NOMO-1 (cell line): Measurements from ENCODE around the gene CD99L2.

Experiments used
- DNase-seq, 2 experiments: peaks; one replicate each; lab custom pipeline; 2025; ENCODE audit not compliant: unreplicated experiment in 2 of 2; lab: John Stamatoyannopoulos, UW

CD99L2 gene

GRCh38 chrX:150898343-150899190, at the start of gene CD99L2:
CD99L2 (minus strand) TSS chrX:150898668; CDS start chrX:150898588, 80 bp downstream.
- peak; percentile 71 to 85 for DNase-seq

GRCh38 chrX:150944233-150944632, 45.8 kb upstream of the CD99L2 start:
- DNase-seq: no peak

GRCh38 chrX:150942942-150943594, 44.6 kb upstream of the CD99L2 start:
- DNase-seq: no peak

DNA sequence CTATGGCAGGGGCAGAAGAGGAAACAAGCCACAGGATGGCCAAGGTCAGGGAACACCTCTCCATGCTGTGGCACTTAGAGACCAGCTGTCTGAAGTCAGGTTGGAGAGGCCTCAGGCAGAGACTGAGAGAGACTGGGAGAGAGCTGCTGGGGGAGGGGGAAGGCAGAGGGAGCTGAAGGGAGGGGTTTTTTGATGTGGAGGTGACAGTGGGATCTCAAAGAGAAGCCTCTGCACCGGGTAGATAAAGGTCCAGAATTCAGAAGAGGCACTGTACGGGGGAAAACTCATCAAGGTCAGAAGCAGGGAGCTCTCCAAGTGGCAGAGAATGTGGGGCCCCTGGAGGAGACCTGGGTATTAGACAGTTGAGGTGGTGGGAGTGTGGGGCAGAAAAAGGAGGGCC, 43.1 kb upstream of the CD99L2 start:
- DNase-seq: no peak

- no peak for DNase-seq
These were observed 42.5 kb upstream of the CD99L2 start for GRCh38 chrX:150940844-150941495.

- DNase-seq: no peak
These were observed 38.1 kb upstream of the CD99L2 start for GRCh38 chrX:150936556-150936955.

DNA sequence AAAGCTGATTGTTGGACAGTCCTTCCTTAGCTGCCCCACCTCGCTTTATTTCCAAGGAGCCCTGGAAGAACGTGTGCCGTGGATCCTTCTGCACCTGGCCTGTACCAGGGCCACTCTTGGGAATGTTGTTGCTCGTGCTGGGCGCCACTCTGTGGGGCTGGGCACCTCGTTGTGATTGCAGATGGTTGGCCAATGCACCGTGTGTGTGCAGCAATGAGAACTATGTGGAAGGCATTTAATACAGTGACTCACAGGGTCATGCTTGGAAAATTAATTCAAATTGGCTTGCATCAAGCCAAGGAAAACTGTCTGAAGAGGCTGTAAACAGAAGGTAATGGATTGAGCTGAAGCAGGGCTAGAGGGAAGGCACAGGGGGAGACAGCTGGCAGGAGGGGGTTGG, 37.0 kb upstream of the CD99L2 start:
- no peak for DNase-seq

- no peak for DNase-seq
These were observed 36.0 kb upstream of the CD99L2 start for GRCh38 chrX:150934453-150934852.

DNA sequence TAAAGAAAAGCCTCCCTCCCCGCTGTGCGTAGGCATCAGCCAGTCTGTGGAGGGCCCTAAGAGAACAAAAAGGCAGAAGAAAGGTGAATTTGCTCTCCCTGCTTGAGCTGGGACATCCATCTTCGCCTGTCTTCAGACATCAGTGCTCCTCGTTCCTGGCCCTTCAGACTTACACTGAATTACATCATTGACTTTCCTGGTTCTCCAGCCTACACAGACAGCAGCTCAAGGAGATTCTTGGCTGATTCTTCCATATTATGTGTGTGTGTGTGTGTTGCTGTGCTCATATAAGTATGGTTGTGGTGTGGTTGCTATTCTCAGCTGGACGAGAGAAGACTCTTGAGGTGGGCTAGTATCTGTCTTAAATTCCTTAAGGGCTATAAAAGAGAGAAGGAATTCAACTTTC, 35.5 kb upstream of the CD99L2 start:
- no peak for DNase-seq

GRCh38 chrX:150929058-150929457, 30.6 kb upstream of the CD99L2 start:
- no peak for DNase-seq

- DNase-seq: no peak
These were observed 28.3 kb upstream of the CD99L2 start for GRCh38 chrX:150926791-150927190.

DNA sequence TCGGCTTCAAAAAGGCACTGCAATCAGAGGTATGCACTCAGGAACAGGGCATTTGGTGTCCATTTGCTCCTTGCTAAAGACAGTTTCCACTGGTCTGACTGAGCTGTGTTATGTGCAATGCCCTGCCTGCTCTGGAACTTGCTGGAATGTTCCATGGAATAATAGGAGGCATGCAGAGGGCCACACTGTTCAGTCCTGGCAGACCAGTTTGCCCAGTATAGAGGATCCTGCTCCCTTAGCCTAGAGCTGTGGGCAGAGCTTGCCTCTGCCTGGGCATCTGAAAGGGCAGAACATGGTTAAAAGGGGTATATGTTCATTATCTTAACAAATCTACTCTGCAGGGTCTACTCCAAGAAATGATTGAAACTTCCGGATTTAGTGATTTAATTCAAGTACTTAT, 27.8 kb upstream of the CD99L2 start:
- DNase-seq: no peak

- DNase-seq: no peak
These were observed 20.9 kb upstream of the CD99L2 start for GRCh38 chrX:150919401-150919800.

DNA sequence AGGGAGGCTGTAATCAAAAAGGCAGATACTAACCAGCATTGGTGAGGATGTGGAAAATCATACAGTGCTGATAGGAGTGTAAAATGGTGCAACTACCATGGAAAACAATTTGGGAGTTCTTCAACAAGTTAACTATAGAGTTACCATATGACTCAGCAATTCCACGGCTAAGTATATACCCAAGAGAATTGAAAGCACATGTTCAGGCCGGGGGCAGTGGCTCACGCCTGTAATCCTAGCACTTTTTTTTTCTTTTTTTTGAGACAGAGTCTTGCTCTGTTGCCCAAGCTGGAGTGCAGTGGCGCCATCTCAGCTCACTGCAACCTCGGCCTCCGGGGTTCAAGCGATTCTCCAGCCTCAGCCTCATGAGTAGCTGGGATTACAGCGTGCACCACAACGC, 15.0 kb upstream of the CD99L2 start:
- DNase-seq: no peak

DNA sequence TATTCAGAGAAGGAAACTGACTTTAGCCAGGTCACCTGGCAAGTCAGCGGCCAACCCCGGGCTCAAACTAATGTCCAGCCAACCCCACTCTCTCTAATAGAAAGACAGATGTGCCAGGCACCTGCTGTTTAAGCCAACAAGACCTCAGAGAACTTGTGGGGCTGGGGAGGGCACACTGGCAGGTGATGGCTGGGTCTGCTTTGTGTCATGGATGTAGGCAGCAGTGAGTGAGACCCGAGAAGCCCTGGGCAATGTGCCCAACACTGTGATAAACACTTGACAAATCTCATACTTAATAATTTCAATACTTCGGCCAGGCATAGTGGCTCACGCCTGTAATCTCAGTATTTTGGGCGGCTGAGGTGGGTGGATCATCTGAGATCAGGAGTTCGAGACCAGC, 9.0 kb upstream of the CD99L2 start:
- DNase-seq: no peak

- DNase-seq: no peak
These were observed 8.2 kb upstream of the CD99L2 start for GRCh38 chrX:150906694-150907093.

GRCh38 chrX:150905293-150905692, 6.8 kb upstream of the CD99L2 start:
- no peak for DNase-seq

DNA sequence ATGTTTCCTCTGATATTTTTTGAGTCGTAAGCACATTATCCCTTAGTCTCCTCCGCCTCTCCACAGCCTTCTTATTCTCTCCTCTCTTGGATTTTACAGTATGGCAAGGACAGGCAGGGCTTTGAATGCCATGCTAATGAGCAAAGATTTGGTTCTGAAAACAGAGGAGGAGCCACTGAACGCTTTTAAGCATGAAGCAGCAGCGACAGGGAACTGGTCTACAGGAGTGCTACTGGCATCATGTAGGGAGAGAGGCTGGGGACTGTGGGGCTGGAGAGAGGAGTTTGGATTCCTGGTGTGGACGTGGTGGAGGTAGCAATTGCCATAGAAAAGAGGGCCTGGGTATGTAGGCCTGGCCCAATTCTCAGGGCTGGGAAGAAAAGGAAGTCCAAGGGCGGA, 4.6 kb upstream of the CD99L2 start:
- no peak for DNase-seq

DNA sequence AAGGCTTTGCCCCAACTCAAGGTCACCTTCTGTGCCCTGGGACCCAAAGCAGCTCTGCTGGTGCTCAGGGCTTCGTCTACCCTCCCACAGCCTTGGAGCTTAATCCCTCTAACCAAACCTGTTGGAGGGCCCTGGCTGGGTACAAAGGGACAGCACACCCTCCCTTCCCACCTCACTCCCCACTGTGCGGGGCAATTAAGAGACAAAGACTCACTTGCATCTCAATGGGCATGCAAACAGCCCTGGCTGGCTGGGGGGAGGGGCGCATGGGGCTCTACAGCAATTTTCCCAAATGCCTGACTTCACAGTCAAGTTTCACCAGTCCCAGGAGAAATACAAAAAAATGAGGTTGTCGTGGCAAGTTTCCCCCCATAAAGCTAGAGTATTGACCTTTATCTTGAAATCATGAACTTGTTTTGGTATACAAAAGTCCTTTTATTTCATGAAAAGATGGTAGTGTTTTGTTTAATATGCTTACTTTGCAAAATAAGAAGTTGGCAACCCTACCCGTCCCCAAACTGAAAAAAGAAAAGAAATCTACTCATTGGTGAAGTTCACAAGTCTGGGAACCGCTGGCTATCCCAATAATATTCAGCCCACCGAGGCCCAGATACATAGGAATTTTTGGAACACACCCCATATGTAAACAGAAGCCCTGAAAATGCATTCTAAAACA, 4.1 kb upstream of the CD99L2 start:
- no peak for DNase-seq

DNA sequence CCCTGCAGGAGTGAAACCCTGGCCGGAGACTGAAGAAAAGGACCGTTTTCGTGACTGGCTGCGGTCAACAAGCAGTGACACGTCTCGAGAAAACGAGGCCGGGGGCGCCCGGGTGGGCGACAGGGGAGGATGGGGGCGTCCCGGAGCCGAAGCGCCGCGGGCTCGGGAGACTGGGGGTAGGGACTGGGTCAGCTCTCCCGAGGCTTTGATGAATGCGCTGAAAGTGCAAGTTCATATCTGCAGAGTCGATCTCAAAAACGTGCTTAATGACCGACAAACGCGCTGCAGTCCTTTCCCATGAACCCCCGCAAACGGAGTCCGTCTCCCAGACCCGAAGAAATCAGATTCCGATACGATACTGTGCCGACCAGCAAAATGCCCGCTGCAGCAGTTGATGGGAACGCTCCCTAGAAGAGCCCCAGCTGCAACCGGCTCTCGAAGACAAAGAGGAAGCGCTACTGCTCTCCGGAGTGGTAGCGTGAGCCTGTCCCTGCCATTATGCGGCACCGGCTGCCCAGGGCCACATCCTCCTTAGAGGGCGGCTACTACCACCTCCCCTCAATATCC, 806 bp upstream of the CD99L2 start:
- DNase-seq: peak; percentile 50 to 64
